DOHH2 (cell line): Measurements from ENCODE around the gene UGT8.

Source experiments
- H3F3A ChIP-seq: fragments of 200-600 bp; sonication (generic), shearing (Covaris generic); 2 replicates; pipeline ENCODE4 v1.6.0; 2016; ENCODE audit warnings: antibody characterized with exemption, mild to moderate bottlenecking; ENCODE audit not compliant: control insufficient read depth, insufficient read depth
- H3K27ac ChIP-seq: fragments of 200-600 bp; sonication (generic); 2 replicates; pipeline ENCODE4 v1.5.1; 2014; ENCODE audit warnings: low read depth, mild to moderate bottlenecking, low read length, moderate library complexity
- H3K27me3 ChIP-seq: fragments of 200-600 bp; sonication (generic); 2 replicates; pipeline ENCODE4 v1.6.1; 2014; ENCODE audit warnings: mild to moderate bottlenecking, low read length, mixed read lengths; ENCODE audit not compliant: control insufficient read depth
- H3K36me3 ChIP-seq: fragments of 200-600 bp; sonication (generic); 2 replicates; pipeline ENCODE4 v1.6.1; 2014; ENCODE audit warnings: mild to moderate bottlenecking, low read length, moderate library complexity, mixed read lengths; ENCODE audit not compliant: control insufficient read depth
- H3K4me1 ChIP-seq: fragments of 200-600 bp; sonication (generic); 2 replicates; pipeline ENCODE4 v1.6.1; 2014; ENCODE audit warnings: mild to moderate bottlenecking, low read length, mixed read lengths; ENCODE audit not compliant: control insufficient read depth
- H3K4me2 ChIP-seq: fragments of 200-600 bp; sonication (generic); 2 replicates; pipeline ENCODE4 v1.6.0; 2014; ENCODE audit warnings: mild to moderate bottlenecking, low read length, moderate library complexity
- H3K4me3 ChIP-seq: fragments of 200-600 bp; sonication (generic); 2 replicates; pipeline ENCODE4 v1.5.1; 2014; ENCODE audit warnings: mild to moderate bottlenecking, low read length, mixed read lengths
- H3K79me2 ChIP-seq: fragments of 200-600 bp; sonication (generic); 2 replicates; pipeline ENCODE4 v1.6.1; 2014; ENCODE audit warnings: mild to moderate bottlenecking, low read length, mixed read lengths; ENCODE audit not compliant: control insufficient read depth
- H3K9me2 ChIP-seq: fragments of 200-600 bp; sonication (generic); replicated peaks from 2 replicates; pipeline ENCODE4 v1.6.1; 2014; ENCODE audit warnings: mild to moderate bottlenecking, low read length, mixed read lengths; ENCODE audit not compliant: control insufficient read depth
- H3K9me3 ChIP-seq: fragments of 200-600 bp; sonication (generic); 2 replicates; pipeline ENCODE4 v1.6.1; 2014; ENCODE audit warnings: antibody characterized with exemption, low read length, mixed read lengths; ENCODE audit not compliant: control insufficient read depth, insufficient read depth
- H4K20me1 ChIP-seq: fragments of 200-600 bp; sonication (generic); 2 replicates; pipeline ENCODE4 v1.6.0; 2014; ENCODE audit warnings: low read depth, mild to moderate bottlenecking, antibody characterized with exemption, low read length, moderate library complexity; ENCODE audit not compliant: control insufficient read depth, insufficient read depth
- CTCF ChIP-seq: fragments of 200-600 bp; sonication (generic); IDR thresholded peaks from one replicate; pipeline ENCODE4 v1.5.1; 2014; ENCODE audit warnings: antibody characterized with exemption, mild to moderate bottlenecking, low read depth, low read length; ENCODE audit not compliant: poor library complexity, severe bottlenecking
- EZH2phosphoT487 ChIP-seq: fragments of 200-600 bp; sonication (generic); IDR thresholded peaks from 2 replicates; pipeline ENCODE4 v1.6.1; 2017; ENCODE audit warnings: borderline replicate concordance, mild to moderate bottlenecking, antibody characterized with exemption, low read length, moderate library complexity, mixed read lengths

Gene UGT8

DNA sequence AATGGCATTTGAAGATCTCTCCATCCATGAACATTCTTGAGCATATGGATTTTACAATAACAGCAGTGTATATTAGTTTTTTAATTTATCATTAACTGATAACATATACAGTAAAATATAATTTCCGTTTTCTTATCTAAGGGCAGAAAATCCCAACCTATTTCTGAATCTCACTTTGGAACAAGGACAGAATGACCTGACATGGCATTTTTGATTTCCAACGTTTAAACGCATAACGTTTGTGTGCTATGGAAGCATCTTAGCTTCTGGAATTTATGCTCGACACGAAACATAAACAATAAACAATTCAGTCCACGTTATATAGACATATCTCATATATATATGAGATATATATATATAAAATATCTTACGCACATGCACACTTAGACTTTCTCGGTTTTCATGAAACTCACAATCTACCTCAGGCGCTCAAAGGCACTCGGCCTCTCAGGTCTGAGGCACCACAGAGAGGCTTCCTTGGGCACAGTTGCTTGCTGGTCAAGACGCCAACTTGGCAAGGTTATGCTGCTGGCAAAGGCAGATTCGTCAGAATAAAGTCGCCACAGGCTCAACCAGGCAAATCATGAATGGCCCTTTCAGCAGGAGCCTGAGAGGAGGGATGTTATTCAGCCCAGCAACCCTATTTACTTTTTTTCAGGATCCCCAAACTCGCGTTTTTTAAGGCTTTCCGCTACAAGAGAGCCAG, 1.0 kb upstream of the UGT8 start:
- Histone ChIP-seq H4K20me1 (no peaks in the 10 kb centered on the region), H3K79me2 (peaks cover 36% of the 10 kb centered on the region), H3K4me1 (peaks cover 27% of the 10 kb centered on the region), H3K9me3 (peaks cover 9% of the 10 kb centered on the region; the same call in 1 of the 2 replicates), H3F3A (peaks cover 24% of the 10 kb centered on the region), H3K36me3 (peaks cover 21% of the 10 kb centered on the region), H3K27ac (peak overlapping the region; percentile 93), H3K27me3 (no peaks in the 10 kb centered on the region), H3K4me2 (peak overlapping the region; percentile 72), H3K9me2 (no peaks in the 10 kb centered on the region), H3K4me3 (peak overlapping the region; percentile 91)
- TF ChIP-seq CTCF: no peak
- no peak for TF ChIP-seq EZH2phosphoT487

GRCh38 chr4:114599231-114599902, 760 bp downstream of the UGT8 start:
- H3K27ac ChIP-seq: peak overlapping the region; percentile 93
- no peaks in the 10 kb centered on the region for H3K9me2 ChIP-seq
- H3K27me3 ChIP-seq: no peaks in the 10 kb centered on the region
- peaks cover 52% of the 10 kb centered on the region for H3K79me2 ChIP-seq
- H3K36me3 ChIP-seq: peaks cover 21% of the 10 kb centered on the region
- peak overlapping the region; percentile 91 for H3K4me3 ChIP-seq
- H4K20me1 ChIP-seq: no peaks in the 10 kb centered on the region
- H3K9me3 ChIP-seq: peaks cover 9% of the 10 kb centered on the region; the same call in 1 of the 2 replicates
- peaks cover 44% of the 10 kb centered on the region for H3K4me1 ChIP-seq
- TF ChIP-seq CTCF: peak; percentile 19
- TF ChIP-seq EZH2phosphoT487: no peak
- H3F3A ChIP-seq: peaks cover 36% of the 10 kb centered on the region
- peak overlapping the region; percentile 72 for H3K4me2 ChIP-seq

GRCh38 chr4:114599903-114600552, 1.4 kb downstream of the UGT8 start:
- Histone ChIP-seq H3K27ac (peak overlapping the region; percentile 93), H3K9me3 (peaks cover 6% of the 10 kb centered on the region; the same call in 1 of the 2 replicates), H3K27me3 (no peaks in the 10 kb centered on the region), H3K4me1 (peaks cover 51% of the 10 kb centered on the region), H3K9me2 (no peaks in the 10 kb centered on the region), H3F3A (peaks cover 36% of the 10 kb centered on the region), H3K4me2 (peak overlapping the region; percentile 72), H3K36me3 (peaks cover 22% of the 10 kb centered on the region), H4K20me1 (no peaks in the 10 kb centered on the region), H3K4me3 (peak overlapping the region; percentile 91), H3K79me2 (peaks cover 59% of the 10 kb centered on the region)
- TF ChIP-seq EZH2phosphoT487: no peak
- no peak for TF ChIP-seq CTCF
